ENCODE data around the gene ZYG11B.

DNA sequence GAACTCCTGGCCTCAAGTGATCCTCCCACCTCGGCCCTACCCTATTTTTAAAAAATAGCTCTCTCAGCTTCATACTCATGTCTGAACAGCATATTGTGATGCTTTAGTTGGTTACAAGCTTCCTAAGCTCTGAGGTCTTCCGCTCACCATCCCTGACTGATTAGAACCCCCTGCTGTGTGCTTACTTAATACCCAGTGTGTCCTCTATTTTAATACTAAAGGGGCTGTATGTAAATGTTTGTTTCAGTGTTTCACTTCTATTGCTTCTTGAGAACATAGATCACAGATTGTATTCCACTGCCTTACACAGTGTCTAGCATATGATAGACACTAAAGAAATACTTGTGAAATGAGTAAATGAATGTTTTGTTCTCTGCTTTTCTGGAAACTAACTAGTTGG is 29.8 kb downstream of the ZYG11B start:
- TF ChIP-seq, protein P1, sequence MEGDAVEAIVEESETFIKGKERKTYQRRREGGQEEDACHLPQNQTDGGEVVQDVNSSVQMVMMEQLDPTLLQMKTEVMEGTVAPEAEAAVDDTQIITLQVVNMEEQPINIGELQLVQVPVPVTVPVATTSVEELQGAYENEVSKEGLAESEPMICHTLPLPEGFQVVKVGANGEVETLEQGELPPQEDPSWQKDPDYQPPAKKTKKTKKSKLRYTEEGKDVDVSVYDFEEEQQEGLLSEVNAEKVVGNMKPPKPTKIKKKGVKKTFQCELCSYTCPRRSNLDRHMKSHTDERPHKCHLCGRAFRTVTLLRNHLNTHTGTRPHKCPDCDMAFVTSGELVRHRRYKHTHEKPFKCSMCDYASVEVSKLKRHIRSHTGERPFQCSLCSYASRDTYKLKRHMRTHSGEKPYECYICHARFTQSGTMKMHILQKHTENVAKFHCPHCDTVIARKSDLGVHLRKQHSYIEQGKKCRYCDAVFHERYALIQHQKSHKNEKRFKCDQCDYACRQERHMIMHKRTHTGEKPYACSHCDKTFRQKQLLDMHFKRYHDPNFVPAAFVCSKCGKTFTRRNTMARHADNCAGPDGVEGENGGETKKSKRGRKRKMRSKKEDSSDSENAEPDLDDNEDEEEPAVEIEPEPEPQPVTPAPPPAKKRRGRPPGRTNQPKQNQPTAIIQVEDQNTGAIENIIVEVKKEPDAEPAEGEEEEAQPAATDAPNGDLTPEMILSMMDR (IDR thresholded peaks at IDR 0.05; ENCODE audit: poor library complexity, severe bottlenecking), result no peak
- TF ChIP-seq RAD21 (conservative IDR thresholded peaks at IDR 0.05), result no peak

All from neural cell (in vitro differentiated cells).